GM10266 (cell line): Measurements from ENCODE around the gene PPM1H.

ENCODE experiments used
- DNase-seq: peaks from one replicate; pipeline ENCODE4 v3.0.0; 2012; ENCODE audit errors: extremely low spot score
- TF ChIP-seq, protein P1 (sequence below): IDR thresholded peaks from 2 replicates; pipeline ENCODE4 v1.5.1; 2012; ENCODE audit warnings: mild to moderate bottlenecking, low read depth; ENCODE audit not compliant: control insufficient read depth, insufficient read depth; ENCODE audit errors: missing control alignments

PPM1H gene

GRCh38 chr12:62700091-62700880 lies 234.7 kb downstream of the PPM1H start:
- TF ChIP-seq, protein P1, sequence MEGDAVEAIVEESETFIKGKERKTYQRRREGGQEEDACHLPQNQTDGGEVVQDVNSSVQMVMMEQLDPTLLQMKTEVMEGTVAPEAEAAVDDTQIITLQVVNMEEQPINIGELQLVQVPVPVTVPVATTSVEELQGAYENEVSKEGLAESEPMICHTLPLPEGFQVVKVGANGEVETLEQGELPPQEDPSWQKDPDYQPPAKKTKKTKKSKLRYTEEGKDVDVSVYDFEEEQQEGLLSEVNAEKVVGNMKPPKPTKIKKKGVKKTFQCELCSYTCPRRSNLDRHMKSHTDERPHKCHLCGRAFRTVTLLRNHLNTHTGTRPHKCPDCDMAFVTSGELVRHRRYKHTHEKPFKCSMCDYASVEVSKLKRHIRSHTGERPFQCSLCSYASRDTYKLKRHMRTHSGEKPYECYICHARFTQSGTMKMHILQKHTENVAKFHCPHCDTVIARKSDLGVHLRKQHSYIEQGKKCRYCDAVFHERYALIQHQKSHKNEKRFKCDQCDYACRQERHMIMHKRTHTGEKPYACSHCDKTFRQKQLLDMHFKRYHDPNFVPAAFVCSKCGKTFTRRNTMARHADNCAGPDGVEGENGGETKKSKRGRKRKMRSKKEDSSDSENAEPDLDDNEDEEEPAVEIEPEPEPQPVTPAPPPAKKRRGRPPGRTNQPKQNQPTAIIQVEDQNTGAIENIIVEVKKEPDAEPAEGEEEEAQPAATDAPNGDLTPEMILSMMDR, result no peak
- no peak for DNase-seq

DNA sequence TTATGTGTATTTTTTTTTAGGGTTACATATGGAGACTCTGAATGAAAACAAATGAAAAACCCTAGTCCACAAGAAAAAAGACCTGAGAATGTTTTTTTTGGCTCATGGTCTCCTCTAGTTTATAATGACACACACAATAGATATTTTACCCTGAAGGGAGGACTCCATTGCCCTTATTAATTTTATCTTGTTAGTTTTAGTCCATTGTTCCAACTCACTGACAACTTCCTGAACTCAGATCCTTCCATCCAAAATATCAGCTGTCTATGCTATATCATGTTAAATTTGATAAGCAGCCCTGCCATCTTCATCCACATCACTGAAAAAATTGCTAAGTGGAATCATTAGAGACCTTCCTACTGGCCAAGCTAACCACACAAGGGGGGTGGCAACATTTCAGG lies 236.2 kb downstream of the PPM1H start:
- TF ChIP-seq, protein P1, result no peak
- DNase-seq, result no peak

DNA sequence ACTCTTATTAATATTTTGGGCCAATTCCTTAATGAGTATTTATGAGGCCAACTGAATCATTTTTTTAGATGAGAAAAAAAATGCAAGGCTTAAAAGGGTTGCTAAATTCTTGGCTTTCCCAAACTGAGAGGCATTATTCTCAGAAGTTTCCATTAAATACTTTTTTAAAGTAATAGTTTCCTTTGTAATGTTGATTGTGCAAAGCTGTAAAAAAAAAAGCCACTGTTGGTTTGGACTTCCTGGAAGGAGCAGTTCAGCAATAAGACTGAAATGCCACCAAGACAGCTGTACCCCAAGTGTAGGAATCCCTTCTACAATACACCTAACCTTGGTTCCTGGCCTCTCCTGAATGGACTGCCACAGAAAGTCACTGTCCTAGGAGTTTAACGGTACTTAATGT lies 237.1 kb downstream of the PPM1H start:
- DNase-seq, result no peak
- TF ChIP-seq, protein P1, result no peak

GRCh38 chr12:62695696-62696095 lies 239.3 kb downstream of the PPM1H start:
- TF ChIP-seq, protein P1, result no peak
- DNase-seq, result no peak

GRCh38 chr12:62694632-62695031 lies 240.3 kb downstream of the PPM1H start:
- DNase-seq, result no peak
- TF ChIP-seq, protein P1, result no peak

GRCh38 chr12:62694116-62694515 lies 240.8 kb downstream of the PPM1H start:
- no peak for DNase-seq
- TF ChIP-seq, protein P1, result no peak

GRCh38 chr12:62693376-62694050 lies 241.4 kb downstream of the PPM1H start:
- TF ChIP-seq, protein P1, result no peak
- no peak for DNase-seq
